Breast epithelium (tissue), 3 donors: Measurements from ENCODE around the gene C12orf60.

Experiments used
- POLR2A ChIP-seq: fragments of 450-650 bp; IDR thresholded peaks from one replicate; pipeline ENCODE4 v1.6.1; 2016; ENCODE audit warnings: antibody characterized with exemption, mild to moderate bottlenecking, moderate library complexity
- TF ChIP-seq, protein P1 (sequence below), 3 donors: fragments of 450-650 bp; IDR thresholded peaks; one replicate each; pipeline ENCODE4 v1.5.1; 2016 to 2017; ENCODE audit warnings: antibody characterized with exemption in 3 of 3, mild to moderate bottlenecking in 3 of 3, moderate library complexity in 3 of 3

GRCh38 chr12:14781563-14781962 is 21.9 kb upstream of the C12orf60 start:
- TF ChIP-seq, protein P1, sequence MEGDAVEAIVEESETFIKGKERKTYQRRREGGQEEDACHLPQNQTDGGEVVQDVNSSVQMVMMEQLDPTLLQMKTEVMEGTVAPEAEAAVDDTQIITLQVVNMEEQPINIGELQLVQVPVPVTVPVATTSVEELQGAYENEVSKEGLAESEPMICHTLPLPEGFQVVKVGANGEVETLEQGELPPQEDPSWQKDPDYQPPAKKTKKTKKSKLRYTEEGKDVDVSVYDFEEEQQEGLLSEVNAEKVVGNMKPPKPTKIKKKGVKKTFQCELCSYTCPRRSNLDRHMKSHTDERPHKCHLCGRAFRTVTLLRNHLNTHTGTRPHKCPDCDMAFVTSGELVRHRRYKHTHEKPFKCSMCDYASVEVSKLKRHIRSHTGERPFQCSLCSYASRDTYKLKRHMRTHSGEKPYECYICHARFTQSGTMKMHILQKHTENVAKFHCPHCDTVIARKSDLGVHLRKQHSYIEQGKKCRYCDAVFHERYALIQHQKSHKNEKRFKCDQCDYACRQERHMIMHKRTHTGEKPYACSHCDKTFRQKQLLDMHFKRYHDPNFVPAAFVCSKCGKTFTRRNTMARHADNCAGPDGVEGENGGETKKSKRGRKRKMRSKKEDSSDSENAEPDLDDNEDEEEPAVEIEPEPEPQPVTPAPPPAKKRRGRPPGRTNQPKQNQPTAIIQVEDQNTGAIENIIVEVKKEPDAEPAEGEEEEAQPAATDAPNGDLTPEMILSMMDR (IDR thresholded peaks at IDR 0.05) = no peak
- no peak for TF ChIP-seq POLR2A
